DOHH2 (cell line): Measurements from ENCODE around the gene GPR161.

Experiments
- CTCF ChIP-seq: fragments of 200-600 bp; sonication (generic); IDR thresholded peaks from one replicate; pipeline ENCODE4 v1.5.1; 2014; ENCODE audit warnings: antibody characterized with exemption, mild to moderate bottlenecking, low read depth, low read length; ENCODE audit not compliant: poor library complexity, severe bottlenecking
- EZH2phosphoT487 ChIP-seq: fragments of 200-600 bp; sonication (generic); IDR thresholded peaks from 2 replicates; pipeline ENCODE4 v1.6.1; 2017; ENCODE audit warnings: borderline replicate concordance, mild to moderate bottlenecking, antibody characterized with exemption, low read length, moderate library complexity, mixed read lengths

DNA sequence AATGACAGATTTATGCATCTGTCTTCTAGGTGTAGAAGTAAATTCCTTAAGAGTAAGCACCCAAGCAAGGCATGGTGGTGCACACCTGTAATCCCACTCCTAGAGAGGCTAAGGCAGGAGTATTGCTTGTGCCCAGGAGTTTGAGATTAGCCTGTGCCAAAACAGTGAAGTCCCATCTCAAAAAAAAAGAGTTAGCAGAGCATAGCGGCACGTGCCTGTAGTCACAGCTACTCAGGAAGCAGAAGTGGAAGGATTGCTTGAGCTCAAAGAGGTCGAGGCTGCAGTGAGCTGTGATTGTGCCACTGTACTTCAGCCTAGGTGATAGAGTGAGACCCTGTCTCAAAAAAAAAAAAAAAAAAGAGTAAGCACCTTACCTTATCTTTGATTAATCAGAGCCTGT, 26.9 kb upstream of the GPR161 start:
- TF ChIP-seq CTCF (no peak), EZH2phosphoT487 (no peak)
